KMS-11 (cell line): ENCODE measurements around the gene CAV2.

ENCODE experiments used
- H2AFZ ChIP-seq: fragments of 200-600 bp; sonication (generic); 2 replicates; pipeline ENCODE4 v1.6.1; 2016; ENCODE audit warnings: antibody characterized with exemption, mixed run types, low read depth
- H3K27ac ChIP-seq: fragments of 200-600 bp; sonication (generic); 2 replicates; pipeline ENCODE4 v1.6.1; 2016; ENCODE audit warnings: mild to moderate bottlenecking, mixed run types
- H3K27me3 ChIP-seq: fragments of 200-600 bp; sonication (generic); 2 replicates; pipeline ENCODE4 v1.6.1; 2017; ENCODE audit warnings: mild to moderate bottlenecking, low read depth, mixed run types, moderate library complexity; ENCODE audit not compliant: insufficient read depth
- H3K36me3 ChIP-seq: fragments of 200-600 bp; sonication (generic); 2 replicates; pipeline ENCODE4 v1.6.1; 2017; ENCODE audit warnings: mild to moderate bottlenecking, mixed run types; ENCODE audit not compliant: insufficient read depth
- H3K4me1 ChIP-seq: fragments of 200-600 bp; sonication (generic); 2 replicates; pipeline ENCODE4 v1.6.1; 2016; ENCODE audit warnings: mild to moderate bottlenecking, low read depth, mixed run types; ENCODE audit not compliant: poor library complexity, severe bottlenecking
- H3K4me2 ChIP-seq: fragments of 200-600 bp; sonication (generic); 2 replicates; pipeline ENCODE4 v1.7.0; 2016; ENCODE audit warnings: mild to moderate bottlenecking, mixed run types
- H3K4me3 ChIP-seq: fragments of 200-600 bp; sonication (generic); IDR thresholded peaks from 2 replicates; pipeline ENCODE4 v1.6.1; 2017; ENCODE audit warnings: low read depth, low read length, mixed read lengths; ENCODE audit not compliant: insufficient read depth
- H3K79me2 ChIP-seq: fragments of 200-600 bp; sonication (generic); 2 replicates; pipeline ENCODE4 v1.6.1; 2016; ENCODE audit warnings: low read depth, mixed run types; ENCODE audit not compliant: insufficient read depth
- H3K9ac ChIP-seq: fragments of 200-600 bp; sonication (generic); 2 replicates; pipeline ENCODE4 v1.6.1; 2016; ENCODE audit warnings: mild to moderate bottlenecking, mixed run types
- H4K20me1 ChIP-seq: fragments of 200-600 bp; sonication (generic); 2 replicates; pipeline ENCODE4 v1.6.1; 2016; ENCODE audit warnings: mild to moderate bottlenecking, mixed run types; ENCODE audit not compliant: insufficient read depth
- TF ChIP-seq, protein P1 (sequence below): fragments of 200-600 bp; sonication (generic); conservative IDR thresholded peaks from 2 replicates; pipeline ENCODE4 v1.6.1; 2017; ENCODE audit warnings: low read depth, mild to moderate bottlenecking, antibody characterized with exemption, low read length, moderate library complexity, mixed read lengths

Gene CAV2

DNA sequence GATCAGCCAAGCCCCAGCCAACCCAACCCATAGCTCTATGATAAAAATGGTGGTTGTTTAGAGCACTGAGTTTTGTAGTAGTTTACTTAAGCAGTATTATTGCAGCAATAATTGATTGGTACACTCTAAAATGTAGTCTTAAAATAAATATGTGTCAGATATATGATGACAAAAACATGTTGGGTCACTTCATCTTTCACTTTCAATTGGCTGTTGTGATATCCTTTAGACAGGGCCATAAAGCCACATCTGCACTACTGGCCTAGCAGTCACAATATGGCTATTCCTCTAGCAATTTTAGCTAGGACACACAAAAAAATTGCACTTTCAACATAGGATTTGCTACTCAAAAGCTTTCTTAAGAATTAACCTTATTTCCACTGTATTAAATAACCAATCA lies 19.4 kb downstream of the CAV2 start:
- Histone ChIP-seq H3K4me1 (peaks cover 18% of the 10 kb centered on the region), H3K4me3 (no peak overlapping the region), H4K20me1 (no peaks in the 10 kb centered on the region), H3K27me3 (no peaks in the 10 kb centered on the region; the same call in 1 of the 2 replicates), H3K36me3 (no peaks in the 10 kb centered on the region), H2AFZ (no peak overlapping the region), H3K79me2 (no peaks in the 10 kb centered on the region), H3K9ac (no peak overlapping the region), H3K4me2 (peak overlapping the region; percentile 2; the same call in 1 of the 2 replicates), H3K27ac (no peak overlapping the region)
- TF ChIP-seq, protein P1, sequence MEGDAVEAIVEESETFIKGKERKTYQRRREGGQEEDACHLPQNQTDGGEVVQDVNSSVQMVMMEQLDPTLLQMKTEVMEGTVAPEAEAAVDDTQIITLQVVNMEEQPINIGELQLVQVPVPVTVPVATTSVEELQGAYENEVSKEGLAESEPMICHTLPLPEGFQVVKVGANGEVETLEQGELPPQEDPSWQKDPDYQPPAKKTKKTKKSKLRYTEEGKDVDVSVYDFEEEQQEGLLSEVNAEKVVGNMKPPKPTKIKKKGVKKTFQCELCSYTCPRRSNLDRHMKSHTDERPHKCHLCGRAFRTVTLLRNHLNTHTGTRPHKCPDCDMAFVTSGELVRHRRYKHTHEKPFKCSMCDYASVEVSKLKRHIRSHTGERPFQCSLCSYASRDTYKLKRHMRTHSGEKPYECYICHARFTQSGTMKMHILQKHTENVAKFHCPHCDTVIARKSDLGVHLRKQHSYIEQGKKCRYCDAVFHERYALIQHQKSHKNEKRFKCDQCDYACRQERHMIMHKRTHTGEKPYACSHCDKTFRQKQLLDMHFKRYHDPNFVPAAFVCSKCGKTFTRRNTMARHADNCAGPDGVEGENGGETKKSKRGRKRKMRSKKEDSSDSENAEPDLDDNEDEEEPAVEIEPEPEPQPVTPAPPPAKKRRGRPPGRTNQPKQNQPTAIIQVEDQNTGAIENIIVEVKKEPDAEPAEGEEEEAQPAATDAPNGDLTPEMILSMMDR: no peak

DNA sequence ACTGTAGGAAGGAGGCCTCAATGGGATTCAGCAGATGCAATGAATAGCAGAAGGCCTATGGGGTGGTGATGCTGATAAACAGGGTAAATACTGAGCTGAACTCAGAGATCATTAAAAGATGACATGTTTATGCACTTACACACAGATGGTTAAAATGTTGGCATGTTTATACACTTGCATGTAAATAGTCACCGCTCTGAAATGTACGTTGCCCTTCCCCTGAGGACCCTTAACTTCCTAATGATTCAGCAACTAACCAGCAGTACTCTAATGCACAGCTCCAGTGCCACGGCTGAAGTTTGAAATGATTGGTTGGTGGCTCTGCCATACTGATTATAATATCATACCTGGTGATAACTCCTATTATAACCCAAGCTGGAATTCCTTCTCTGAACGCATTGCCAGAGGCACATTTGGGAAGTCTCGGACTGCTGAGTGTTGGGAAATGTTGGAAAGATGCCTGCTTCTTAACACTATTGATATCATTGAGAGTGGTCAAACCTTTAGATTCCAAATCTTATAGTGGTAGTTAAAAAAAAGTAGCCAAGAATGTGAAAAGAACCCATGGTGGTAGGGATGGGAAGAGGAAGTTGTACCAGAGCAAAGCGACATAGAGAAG lies 21.6 kb downstream of the CAV2 start:
- H3K27me3 ChIP-seq: no peaks in the 10 kb centered on the region; the same call in 1 of the 2 replicates
- no peaks in the 10 kb centered on the region for H3K36me3 ChIP-seq
- H3K4me3 ChIP-seq: no peak overlapping the region
- H3K4me2 ChIP-seq: no peak overlapping the region
- no peaks in the 10 kb centered on the region for H4K20me1 ChIP-seq
- H3K4me1 ChIP-seq: peaks cover 21% of the 10 kb centered on the region
- no peak overlapping the region for H3K27ac ChIP-seq
- H3K9ac ChIP-seq: no peak overlapping the region
- no peak overlapping the region for H2AFZ ChIP-seq
- TF ChIP-seq, protein P1: no peak
- no peaks in the 10 kb centered on the region for H3K79me2 ChIP-seq

DNA sequence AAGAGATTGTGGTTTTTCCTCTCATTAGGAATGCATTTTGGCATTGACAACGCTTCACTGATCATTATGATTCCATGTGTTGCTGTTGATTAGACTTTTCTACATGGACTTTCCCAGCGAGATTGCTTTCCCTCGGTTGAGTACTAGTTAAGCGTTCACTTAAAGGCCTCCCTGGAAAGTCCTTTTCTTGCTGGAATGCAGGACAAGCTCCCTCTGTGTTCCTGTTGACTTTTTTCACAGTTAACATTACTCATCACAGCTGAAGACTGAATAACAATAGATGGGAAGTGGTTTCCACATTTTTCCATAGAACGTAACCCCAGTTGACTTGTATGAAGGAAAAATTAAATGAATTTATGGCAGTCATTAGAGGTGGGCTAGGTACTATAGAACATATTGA lies 22.7 kb downstream of the CAV2 start:
- no peaks in the 10 kb centered on the region for H3K79me2 ChIP-seq
- no peak overlapping the region for H3K27ac ChIP-seq
- H3K4me2 ChIP-seq: no peak overlapping the region
- no peaks in the 10 kb centered on the region; the same call in 1 of the 2 replicates for H3K27me3 ChIP-seq
- no peaks in the 10 kb centered on the region for H4K20me1 ChIP-seq
- TF ChIP-seq, protein P1: no peak
- H2AFZ ChIP-seq: no peak overlapping the region
- H3K4me3 ChIP-seq: no peak overlapping the region
- H3K4me1 ChIP-seq: peaks cover 26% of the 10 kb centered on the region
- no peak overlapping the region for H3K9ac ChIP-seq
- no peaks in the 10 kb centered on the region for H3K36me3 ChIP-seq

DNA sequence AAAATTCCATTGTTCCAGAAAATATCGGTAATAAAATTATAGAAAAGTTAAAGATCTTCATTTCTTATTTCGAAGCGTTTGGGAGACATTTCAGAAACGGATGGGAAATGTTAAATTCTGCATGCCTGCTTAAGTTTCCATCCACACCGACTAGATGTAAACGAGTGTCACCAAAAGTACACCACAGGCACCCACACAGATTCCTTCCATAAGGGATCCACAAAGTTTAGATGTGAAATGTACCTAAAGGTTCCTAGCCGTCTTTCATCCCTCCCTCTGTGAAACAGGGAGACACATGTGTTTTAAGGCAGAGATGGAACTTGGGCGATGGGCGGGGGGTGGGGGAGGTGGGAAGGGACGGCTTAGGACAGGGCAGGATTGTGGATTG lies 24.7 kb downstream of the CAV2 start:
- TF ChIP-seq, protein P1: no peak
- Histone ChIP-seq H3K27ac (no peak overlapping the region), H2AFZ (peak overlapping the region; percentile 98; the same call in 1 of the 2 replicates), H3K4me1 (peaks cover 36% of the 10 kb centered on the region), H3K27me3 (no peaks in the 10 kb centered on the region; the same call in 1 of the 2 replicates), H3K9ac (no peak overlapping the region), H3K4me2 (peak overlapping the region; percentile 72), H3K79me2 (0 out of 2 replicates have a peak, but pooled peaks cover 6% of the 10 kb centered on the region), H3K36me3 (no peaks in the 10 kb centered on the region), H4K20me1 (no peaks in the 10 kb centered on the region), H3K4me3 (no peak overlapping the region)
